Prostate gland (tissue), 2 donors: ENCODE results near the gene NSD2. TPM values are rescaled to one million over a fixed set of nuclear protein-coding genes. Genes with fewer than 3 reads are reported as not detected.
A peak's percentile ranks its signal among the peaks of the same experiment; 100 is the strongest.

Source experiments
- DNase-seq: peaks from one replicate; pipeline ENCODE4 v3.0.0-alpha.2; 2019; ENCODE audit warnings: low spot score
- H3K27ac ChIP-seq, 2 donors: fragments of 200-600 bp; sonication (generic); 2 replicates each; pipeline ENCODE4 v1.5.1; 2017 to 2019
- H3K27me3 ChIP-seq: fragments of 200-600 bp; sonication (generic); replicated peaks from 2 replicates; pipeline ENCODE4 v1.5.1; 2019; ENCODE audit not compliant: insufficient read depth
- H3K36me3 ChIP-seq, 2 donors: fragments of 200-600 bp; sonication (generic); 1 replicate in 1 of 2; 2 replicates in 1 of 2; pipeline versions ENCODE4 v1.5.1 to v1.8.1; 2017 to 2019
- H3K4me1 ChIP-seq: fragments of 200-600 bp; sonication (generic); replicated peaks from 2 replicates; pipeline ENCODE4 v1.5.1; 2019
- H3K4me3 ChIP-seq, 2 donors: fragments of 200-600 bp; sonication (generic); 2 replicates each; pipeline ENCODE4 v1.5.1; 2017 to 2019
- H3K9me3 ChIP-seq: fragments of 200-600 bp; sonication (generic); 2 replicates; pipeline ENCODE4 v1.5.1; 2017
- POLR2A ChIP-seq: fragments of 450-650 bp; IDR thresholded peaks from one replicate; pipeline ENCODE4 v1.6.1; 2016; ENCODE audit warnings: antibody characterized with exemption, mild to moderate bottlenecking
- POLR2AphosphoS5 ChIP-seq: sonication (generic); formaldehyde crosslinking; IDR thresholded peaks from one replicate; pipeline ENCODE4 v1.6.1; 2017; ENCODE audit warnings: antibody characterized with exemption
- whole genome bisulfite sequencing: methylation state at CpG from one replicate; pipeline ENCODE4 v1.1.5; 2018; 5-methylcytosine and 5-hydroxymethylcytosine counted together
- intact Hi-C: fragments of 100-400 bp; cut with DNase I; formaldehyde crosslinking; loops from one replicate; pipeline ENCODE4 v1.14.2; 2022
- total RNA-seq, 2 donors: library from RNA; depleted of rRNA; stranded (reverse); fragments of >200 nt; gene quantifications; one replicate each; pipeline ENCODE4 v1.1.0, GENCODE V29; 2016
- TF ChIP-seq, protein P1 (sequence below), 4 experiments: fragments of 200-600 bp in 2 of 4; fragments of 450-650 bp in 2 of 4; sonication (generic) in 2 of 4; IDR thresholded peaks; 1 replicate in 3 of 4; 2 replicates in 1 of 4; pipeline ENCODE4 v1.5.1; 2016 to 2019; ENCODE audit warnings: antibody characterized with exemption in 4 of 4, mild to moderate bottlenecking in 2 of 4, moderate library complexity in 2 of 4

NSD2 gene
- total RNA-seq, 2 donors from 2014 or later, result 18.0 to 75.0 TPM

DNA sequence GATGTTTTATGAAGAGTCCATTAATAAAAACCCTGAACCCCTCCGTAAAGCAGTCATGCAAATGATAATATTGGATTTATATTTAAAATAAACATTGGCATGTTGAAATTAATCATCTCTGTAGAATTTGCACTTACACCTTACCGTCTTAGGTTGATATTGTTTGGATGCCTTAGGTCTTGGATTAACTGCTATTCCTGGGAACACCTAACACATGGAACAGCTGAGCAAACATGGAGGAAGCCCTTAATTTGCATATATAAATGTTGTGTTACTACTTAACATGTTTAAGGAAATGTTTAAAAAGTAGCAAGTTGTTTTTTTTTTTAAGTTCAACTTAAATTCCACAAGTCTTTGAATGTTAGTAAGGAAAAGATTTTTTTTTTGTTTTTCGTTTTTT is 62.5 kb downstream of the NSD2 start:
- no peaks in the 10 kb centered on the region for H3K4me1 ChIP-seq
- 79% methylated on average over 3 of the region's 3 CpGs for WGBS
- DNase-seq, result no peak
- H3K27me3 ChIP-seq, result no peaks in the 10 kb centered on the region
- intact Hi-C loops, result no loop called here
- no peaks in the 10 kb centered on the region for H3K9me3 ChIP-seq
- no peak overlapping the region for H3K27ac ChIP-seq
- H3K36me3 ChIP-seq, result no peaks in the 10 kb centered on the region
- H3K4me3 ChIP-seq, result no peak overlapping the region
- TF ChIP-seq, protein P1, sequence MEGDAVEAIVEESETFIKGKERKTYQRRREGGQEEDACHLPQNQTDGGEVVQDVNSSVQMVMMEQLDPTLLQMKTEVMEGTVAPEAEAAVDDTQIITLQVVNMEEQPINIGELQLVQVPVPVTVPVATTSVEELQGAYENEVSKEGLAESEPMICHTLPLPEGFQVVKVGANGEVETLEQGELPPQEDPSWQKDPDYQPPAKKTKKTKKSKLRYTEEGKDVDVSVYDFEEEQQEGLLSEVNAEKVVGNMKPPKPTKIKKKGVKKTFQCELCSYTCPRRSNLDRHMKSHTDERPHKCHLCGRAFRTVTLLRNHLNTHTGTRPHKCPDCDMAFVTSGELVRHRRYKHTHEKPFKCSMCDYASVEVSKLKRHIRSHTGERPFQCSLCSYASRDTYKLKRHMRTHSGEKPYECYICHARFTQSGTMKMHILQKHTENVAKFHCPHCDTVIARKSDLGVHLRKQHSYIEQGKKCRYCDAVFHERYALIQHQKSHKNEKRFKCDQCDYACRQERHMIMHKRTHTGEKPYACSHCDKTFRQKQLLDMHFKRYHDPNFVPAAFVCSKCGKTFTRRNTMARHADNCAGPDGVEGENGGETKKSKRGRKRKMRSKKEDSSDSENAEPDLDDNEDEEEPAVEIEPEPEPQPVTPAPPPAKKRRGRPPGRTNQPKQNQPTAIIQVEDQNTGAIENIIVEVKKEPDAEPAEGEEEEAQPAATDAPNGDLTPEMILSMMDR (IDR thresholded peaks at IDR 0.05), result no peak
- no peak for TF ChIP-seq POLR2AphosphoS5
- no peak for TF ChIP-seq POLR2A

DNA sequence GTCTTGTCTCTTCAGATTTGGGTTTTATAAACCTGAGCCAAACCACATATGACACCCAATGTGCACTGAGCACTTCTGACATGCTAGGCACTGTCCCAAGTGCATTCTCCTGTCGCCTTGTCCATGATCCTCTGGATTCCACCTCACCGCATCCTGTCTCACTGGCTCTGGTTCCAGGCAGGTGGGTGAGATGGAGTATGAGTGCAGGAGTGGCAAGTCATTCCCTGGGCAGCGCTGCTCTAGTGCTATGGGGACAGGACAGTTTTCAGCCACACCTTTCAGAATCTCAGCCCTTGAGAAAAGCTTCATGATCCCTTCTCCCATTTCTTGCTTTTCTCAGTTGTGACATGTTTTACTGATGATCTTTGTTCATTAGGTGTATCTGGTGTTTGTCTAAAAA is 66.4 kb downstream of the NSD2 start:
- Histone ChIP-seq H3K36me3 (no peaks in the 10 kb centered on the region), H3K27ac (no peak overlapping the region), H3K27me3 (no peaks in the 10 kb centered on the region), H3K4me1 (no peaks in the 10 kb centered on the region), H3K4me3 (no peak overlapping the region), H3K9me3 (no peaks in the 10 kb centered on the region)
- no peak for DNase-seq
- intact Hi-C loops, result no loop called here
- TF ChIP-seq POLR2AphosphoS5 (no peak), POLR2A (no peak)
- TF ChIP-seq, protein P1 (IDR thresholded peaks at IDR 0.05), result no peak
- WGBS, result 91% methylated on average over 3 of the region's 3 CpGs

DNA sequence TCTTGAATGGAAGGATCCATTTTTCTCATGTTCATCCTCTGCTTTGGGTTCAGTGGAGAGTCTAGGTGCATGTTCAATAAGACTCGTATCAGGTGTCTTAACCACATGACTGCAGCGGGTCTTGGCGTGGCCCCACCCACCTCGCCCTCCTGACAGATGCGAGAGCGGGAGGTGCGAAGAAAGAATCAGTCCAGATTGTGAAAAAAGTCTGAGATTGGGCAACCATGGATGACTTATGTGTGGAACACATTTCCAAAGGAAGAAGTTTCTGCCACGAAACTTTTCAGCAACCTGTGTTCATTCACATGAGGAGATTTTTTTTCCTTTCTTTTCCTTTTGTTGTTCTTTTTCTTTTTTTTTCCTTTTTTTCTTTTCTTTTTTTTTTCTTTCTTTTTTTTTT is 66.8 kb downstream of the NSD2 start:
- no peaks in the 10 kb centered on the region for H3K36me3 ChIP-seq
- no peaks in the 10 kb centered on the region for H3K9me3 ChIP-seq
- H3K4me1 ChIP-seq, result no peaks in the 10 kb centered on the region

GRCh38 chr4:1939664-1940509 is 68.7 kb downstream of the NSD2 start:
- TF ChIP-seq POLR2AphosphoS5 (peak; percentile 68), POLR2A (no peak)
- Histone ChIP-seq H3K4me1 (no peaks in the 10 kb centered on the region), H3K27me3 (no peaks in the 10 kb centered on the region), H3K9me3 (no peaks in the 10 kb centered on the region), H3K4me3 (no peak overlapping the region), H3K27ac (peak overlapping the region in 1 of 2 donors; percentile 60), H3K36me3 (no peaks in the 10 kb centered on the region)
- peak; percentile 25 for DNase-seq
- WGBS, result 51% methylated on average over 11 of the region's 11 CpGs
- intact Hi-C loops, result no loop called here

More for the DNA sequence above, 66.8 kb downstream of the NSD2 start:
- Histone ChIP-seq H3K27ac (no peak overlapping the region), H3K4me3 (no peak overlapping the region), H3K27me3 (no peaks in the 10 kb centered on the region)
- intact Hi-C loops, result no loop called here
- no peak for TF ChIP-seq POLR2A
- 95% methylated on average over 8 of the region's 8 CpGs for WGBS
- no peak for DNase-seq

DNA sequence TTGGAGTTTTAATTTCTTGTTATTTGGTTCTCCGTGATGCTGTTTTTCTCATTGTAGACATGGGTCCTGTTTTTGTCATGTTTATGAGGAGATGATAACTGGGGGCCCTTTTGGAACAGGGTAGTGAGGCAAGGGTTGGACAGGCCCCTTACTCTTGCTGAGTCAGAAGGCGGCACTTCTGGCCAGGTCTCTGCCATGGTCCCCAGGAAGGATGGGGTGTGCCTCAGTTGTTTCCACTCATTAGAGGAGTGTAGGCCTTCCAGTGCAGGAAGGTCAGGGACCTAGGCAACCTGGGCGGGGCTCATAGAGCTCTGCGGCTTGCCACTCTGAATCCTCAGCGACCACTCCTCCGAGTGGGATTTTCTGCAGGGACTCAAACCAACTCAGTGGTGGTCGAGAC is 69.4 kb downstream of the NSD2 start:
- TF ChIP-seq POLR2AphosphoS5, result no peak
- TF ChIP-seq POLR2A, result no peak
- TF ChIP-seq, protein P1 (IDR thresholded peaks at IDR 0.05), result no peak
- Histone ChIP-seq H3K36me3 (no peaks in the 10 kb centered on the region), H3K4me3 (no peak overlapping the region), H3K27ac (peak overlapping the region in 1 of 2 donors; percentile 60), H3K27me3 (no peaks in the 10 kb centered on the region), H3K9me3 (no peaks in the 10 kb centered on the region), H3K4me1 (no peaks in the 10 kb centered on the region)
- WGBS, result 84% methylated on average over 7 of the region's 7 CpGs
- intact Hi-C loops, result no loop called here
- DNase-seq, result no peak

DNA sequence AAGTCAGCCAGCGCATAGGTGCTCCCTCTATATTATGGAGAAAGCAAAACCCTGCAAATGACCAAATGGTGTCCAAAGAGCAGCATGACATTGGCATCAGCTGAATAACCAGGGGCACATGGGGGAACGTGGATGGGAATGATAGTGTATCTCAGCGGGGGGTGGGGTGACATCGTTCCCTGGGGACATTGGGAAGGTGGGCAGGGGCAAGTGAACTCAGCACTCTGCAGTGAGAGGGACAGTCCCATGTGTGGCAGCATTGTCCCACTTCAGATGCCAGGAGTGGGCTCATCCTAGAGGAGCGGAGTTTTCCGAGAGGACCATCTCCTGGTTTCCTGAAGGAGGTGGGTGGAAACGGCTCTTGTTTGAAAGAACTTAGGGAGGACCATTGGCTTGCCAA is 72.7 kb downstream of the NSD2 start:
- H3K4me1 ChIP-seq, result no peaks in the 10 kb centered on the region
- intact Hi-C loops, result no loop called here
- no peaks in the 10 kb centered on the region for H3K9me3 ChIP-seq
- H3K36me3 ChIP-seq, result no peaks in the 10 kb centered on the region
- no peak overlapping the region for H3K4me3 ChIP-seq
- no peak overlapping the region for H3K27ac ChIP-seq
- TF ChIP-seq POLR2A, result no peak
- TF ChIP-seq, protein P1 (IDR thresholded peaks at IDR 0.05), result no peak
- no peak for TF ChIP-seq POLR2AphosphoS5
- H3K27me3 ChIP-seq, result no peaks in the 10 kb centered on the region
- DNase-seq, result no peak
- 99% methylated on average over 7 of the region's 7 CpGs for WGBS
